Esophagus (tissue), 2 donors: ENCODE data around the gene RPLP2. TPM values are rescaled to one million over a fixed set of nuclear protein-coding genes. Genes with fewer than 3 reads are reported as not detected.
A peak's percentile ranks its signal among the peaks of the same experiment; 100 is the strongest.

Source experiments
- H3K27ac ChIP-seq, 2 donors: one replicate each; pipeline ENCODE4 v1.5.1; 2013; ENCODE audit warnings: low read depth in 2 of 2, mild to moderate bottlenecking in 2 of 2, inconsistent platforms in 1 of 2, low read length in 1 of 2, moderate library complexity in 1 of 2
- H3K27me3 ChIP-seq, 2 donors: one replicate each; pipeline ENCODE4 v1.6.1; 2013; ENCODE audit warnings: low read length in 2 of 2, control low read depth in 1 of 2, mild to moderate bottlenecking in 1 of 2; ENCODE audit not compliant: insufficient read depth in 2 of 2, control insufficient read depth in 1 of 2
- H3K36me3 ChIP-seq, 2 donors: one replicate each; pipeline ENCODE4 v1.6.1; 2013; ENCODE audit warnings: low read length in 1 of 2; ENCODE audit not compliant: control insufficient read depth in 2 of 2, insufficient read depth in 2 of 2
- H3K4me1 ChIP-seq, 2 donors: one replicate each; pipeline ENCODE4 v1.6.1; 2013; ENCODE audit warnings: low read length in 1 of 2; ENCODE audit not compliant: control insufficient read depth in 2 of 2, insufficient read depth in 2 of 2
- H3K4me3 ChIP-seq, 2 donors: one replicate each; pipeline ENCODE4 v1.5.1; 2013; ENCODE audit warnings: low read length in 2 of 2, mild to moderate bottlenecking in 2 of 2, low read depth in 1 of 2, moderate library complexity in 1 of 2
- H3K9me3 ChIP-seq, 2 donors: one replicate each; pipeline ENCODE4 v1.6.1; 2013; ENCODE audit warnings: mild to moderate bottlenecking in 2 of 2, low read depth in 1 of 2, low read length in 1 of 2, moderate library complexity in 1 of 2; ENCODE audit not compliant: control insufficient read depth in 2 of 2, insufficient read depth in 1 of 2
- WGBS, 2 donors: extraction: QIAGEN DNeasy Blood & Tissue Kit; methylation state at CpG; one replicate each; pipeline ENCODE4 v1.1.7; 2013; 5-methylcytosine and 5-hydroxymethylcytosine counted together
- polyA plus RNA-seq, 2 donors: library from polyadenylated mRNA; stranded (reverse); fragments of 200-250 nt; gene quantifications; one replicate each; pipeline ENCODE4 v1.2.3, GENCODE V29; 2013
- donor health status: healthy with polysubstance abuse.
- donor health status: Bipolar disorder and iron deficiency.

Gene RPLP2
- polyA plus RNA-seq, 2 donors, result 1,061 to 1,474 TPM

GRCh38 chr11:839280-839623 is 29.5 kb downstream of the RPLP2 start:
- WGBS, 2 donors, result 85 to 87% methylated on average over 5 of the region's 5 CpGs
- Histone ChIP-seq H3K4me3 (no peak overlapping the region), H3K27me3 (no peaks in the 10 kb centered on the region), H3K36me3 (peaks cover 3 to 34% of the 10 kb centered on the region in 2 donors), H3K9me3 (no peaks in the 10 kb centered on the region), H3K4me1 (peaks cover 7 to 27% of the 10 kb centered on the region in 2 donors), H3K27ac (no peak overlapping the region)

GRCh38 chr11:839875-840617 is 30.3 kb downstream of the RPLP2 start:
- Histone ChIP-seq H3K36me3 (peaks cover 3 to 34% of the 10 kb centered on the region in 2 donors), H3K27ac (no peak overlapping the region)
- WGBS, 2 donors, result 74 to 80% methylated on average over 24 to 25 of the region's 25 CpGs

GRCh38 chr11:841981-842369 is 32.2 kb downstream of the RPLP2 start:
- no peaks in the 10 kb centered on the region for H3K27me3 ChIP-seq
- no peaks in the 10 kb centered on the region for H3K9me3 ChIP-seq
- peaks cover 10 to 23% of the 10 kb centered on the region in 2 donors for H3K4me1 ChIP-seq
- peaks cover 3 to 26% of the 10 kb centered on the region in 2 donors for H3K36me3 ChIP-seq
- peak overlapping the region; percentile 72 to 92 for H3K4me3 ChIP-seq
- H3K27ac ChIP-seq, result peak overlapping the region; percentile 72 to 79
- WGBS, 2 donors, result 0 to 1% methylated on average over 27 of the region's 27 CpGs

More at GRCh38 chr11:839875-840617, 30.3 kb downstream of the RPLP2 start:
- Histone ChIP-seq H3K27me3 (no peaks in the 10 kb centered on the region), H3K4me3 (no peak overlapping the region), H3K9me3 (no peaks in the 10 kb centered on the region), H3K4me1 (peaks cover 2 to 21% of the 10 kb centered on the region in 2 donors)

GRCh38 chr11:842370-843002 is 32.7 kb downstream of the RPLP2 start, which contains the start of the genes POLR2L and TSPAN4:
Gene POLR2L (minus strand): TSS chr11:842529. CDS start chr11:842508, 21 bp downstream.
Gene TSPAN4 (plus strand): TSS chr11:842852. CDS start chr11:850305, 7,453 bp downstream.
- Histone ChIP-seq H3K4me3 (peak within 1 kb of the TSS; percentile 72 to 92), H3K27me3 (no peaks in the 10 kb centered on the region), H3K9me3 (no peaks in the 10 kb centered on the region), H3K36me3 (peaks cover 0 to 21% of the 10 kb centered on the region in 2 donors), H3K27ac (peak within 1 kb of the TSS; percentile 72 to 79), H3K4me1 (peaks cover 10 to 23% of the 10 kb centered on the region in 2 donors)
- WGBS, 2 donors, result 0% methylated on average over 59 to 87 of the region's 87 CpGs

GRCh38 chr11:843086-843734 is 33.4 kb downstream of the RPLP2 start:
- WGBS, 2 donors, result 0 to 1% methylated on average over 36 to 53 of the region's 53 CpGs
- peaks cover 0 to 16% of the 10 kb centered on the region in 2 donors for H3K36me3 ChIP-seq
- no peaks in the 10 kb centered on the region for H3K27me3 ChIP-seq
- H3K9me3 ChIP-seq, result no peaks in the 10 kb centered on the region
- peak overlapping the region; percentile 72 to 92 for H3K4me3 ChIP-seq
- peaks cover 10 to 23% of the 10 kb centered on the region in 2 donors for H3K4me1 ChIP-seq
- H3K27ac ChIP-seq, result peak overlapping the region; percentile 72 to 79

GRCh38 chr11:843818-844692 is 34.3 kb downstream of the RPLP2 start:
- no peaks in the 10 kb centered on the region for H3K27me3 ChIP-seq
- 4 to 7% methylated on average over 21 to 25 of the region's 25 CpGs for WGBS, 2 donors

GRCh38 chr11:844693-845644 is 35.2 kb downstream of the RPLP2 start:
- H3K4me1 ChIP-seq, result peaks cover 19 to 25% of the 10 kb centered on the region in 2 donors
- 28 to 32% methylated on average over 30 to 31 of the region's 31 CpGs for WGBS, 2 donors

More at GRCh38 chr11:843818-844692, 34.3 kb downstream of the RPLP2 start:
- Histone ChIP-seq H3K4me3 (peak overlapping the region; percentile 72 to 92), H3K4me1 (peaks cover 14 to 23% of the 10 kb centered on the region in 2 donors), H3K9me3 (no peaks in the 10 kb centered on the region), H3K27ac (peak overlapping the region; percentile 72 to 79), H3K36me3 (peaks cover 0 to 8% of the 10 kb centered on the region in 2 donors)

GRCh38 chr11:845872-846495 is 36.2 kb downstream of the RPLP2 start:
- Histone ChIP-seq H3K27ac (peak overlapping the region in 1 of 2 donors; percentile 79), H3K9me3 (no peaks in the 10 kb centered on the region), H3K27me3 (peaks cover 0 to 5% of the 10 kb centered on the region in 2 donors), H3K4me1 (peaks cover 19 to 22% of the 10 kb centered on the region in 2 donors), H3K4me3 (no peak overlapping the region), H3K36me3 (no peaks in the 10 kb centered on the region)
- 41 to 44% methylated on average over 8 of the region's 8 CpGs for WGBS, 2 donors

More at GRCh38 chr11:844693-845644, 35.2 kb downstream of the RPLP2 start:
- Histone ChIP-seq H3K27me3 (peaks cover 0 to 5% of the 10 kb centered on the region in 2 donors), H3K4me3 (peak overlapping the region in 1 of 2 donors; percentile 72), H3K9me3 (no peaks in the 10 kb centered on the region), H3K27ac (peak overlapping the region; percentile 72 to 79), H3K36me3 (peaks cover 0 to 3% of the 10 kb centered on the region in 2 donors)
